Eye (tissue), 1 donor: Measurements from ENCODE around the gene HBP1.
"Not testable (repeated sequence)": the region's sequence is repeated elsewhere in the genome, so short reads cannot be mapped to it uniquely, and the experiment has no call there.

Experiments
- DNase-seq: peaks from one replicate; pipeline ENCODE4 v3.0.0-alpha.2; 2015

Gene HBP1

GRCh38 chr7:107187774-107188173 lies 19.0 kb downstream of the HBP1 start:
- DNase-seq, result no peak

DNA sequence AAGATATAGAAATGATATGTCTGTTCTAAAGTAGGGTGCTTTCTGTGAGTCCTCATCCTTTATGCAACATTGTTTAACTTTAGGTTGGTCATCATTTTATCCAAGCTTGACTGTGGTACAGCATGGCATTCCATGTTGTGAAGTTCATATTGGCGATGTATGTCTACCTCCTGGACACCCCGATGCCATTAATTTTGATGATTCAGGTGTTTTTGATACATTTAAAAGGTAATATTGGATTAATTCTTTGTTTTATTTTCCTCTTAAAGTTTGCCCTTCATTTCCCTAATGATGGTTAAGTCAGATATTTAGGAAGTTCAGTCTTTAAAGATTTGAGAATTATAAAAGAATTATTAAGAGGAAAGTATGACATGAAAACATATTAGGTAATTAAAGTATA lies 21.3 kb downstream of the HBP1 start:
- no peak for DNase-seq

GRCh38 chr7:107194052-107194451 lies 25.2 kb downstream of the HBP1 start:
- DNase-seq, result no peak

DNA sequence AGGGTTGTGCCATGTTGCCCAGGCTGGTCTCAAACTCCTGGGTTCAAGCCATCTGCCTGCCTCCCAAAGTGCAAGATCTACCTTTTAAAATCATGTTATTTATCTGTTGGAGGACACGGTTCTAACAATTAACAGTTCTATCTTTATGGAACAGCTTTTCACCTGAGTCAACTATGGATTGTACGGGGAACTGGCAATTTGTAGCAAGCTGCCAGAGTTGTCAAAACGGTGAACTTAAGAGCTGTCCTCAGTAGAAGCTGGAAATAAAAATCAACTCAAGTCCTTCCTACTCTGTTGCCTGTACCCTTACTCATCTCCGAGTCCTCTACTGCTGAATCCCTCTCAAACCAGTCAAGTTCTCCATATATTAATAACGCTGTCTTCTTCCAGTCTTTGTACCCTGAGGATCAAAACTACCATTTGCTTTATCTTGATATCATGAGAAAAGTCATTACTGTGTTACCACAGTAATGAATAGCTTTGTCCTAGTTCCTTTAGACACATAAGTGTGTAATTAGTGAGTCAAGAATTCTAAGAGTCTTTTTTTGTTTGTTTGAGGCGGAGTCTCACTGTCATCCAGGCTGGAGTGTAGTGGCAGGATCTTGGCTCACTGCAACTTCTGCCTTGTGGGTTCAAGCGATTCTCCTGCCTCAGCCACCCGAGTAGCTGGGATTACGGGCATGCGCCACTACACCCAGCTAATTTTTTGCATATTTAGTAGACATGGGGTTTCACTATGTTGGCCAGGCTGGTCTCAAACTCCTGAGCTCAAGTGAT lies 28.2 kb downstream of the HBP1 start:
- DNase-seq, result no peak

DNA sequence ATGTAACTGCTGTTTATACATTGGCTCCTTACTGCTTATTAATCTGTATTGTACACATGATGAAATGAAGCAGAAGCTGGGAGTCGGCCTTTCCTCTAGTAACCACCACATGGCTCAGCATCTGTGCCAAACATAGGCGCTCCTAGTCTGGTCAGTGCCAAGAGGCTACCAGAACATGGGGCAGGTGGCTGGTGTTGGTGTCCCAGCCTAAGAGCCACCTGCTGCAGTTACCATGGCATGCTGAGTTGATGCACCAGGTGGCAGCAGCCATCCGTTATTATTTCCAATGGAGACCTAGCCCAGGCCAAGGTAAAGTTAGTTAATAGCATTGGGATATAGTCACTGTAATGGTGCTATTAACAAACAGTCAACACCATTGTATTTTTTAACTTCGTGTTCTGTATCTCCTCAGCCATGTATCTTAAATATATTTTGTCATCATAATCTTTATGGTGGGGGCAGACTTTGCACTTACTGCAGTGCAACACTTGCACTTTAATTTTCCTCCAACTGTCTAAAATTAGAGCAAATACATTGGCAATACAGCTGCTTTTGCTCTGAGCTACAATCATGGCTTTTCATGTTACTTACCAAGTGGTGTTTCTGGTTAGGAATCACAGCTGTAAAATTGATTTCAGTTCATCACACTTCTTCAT lies 33.1 kb downstream of the HBP1 start:
- DNase-seq, result peak; percentile 65

GRCh38 chr7:107203607-107204006 lies 34.8 kb downstream of the HBP1 start:
- DNase-seq, result no peak

DNA sequence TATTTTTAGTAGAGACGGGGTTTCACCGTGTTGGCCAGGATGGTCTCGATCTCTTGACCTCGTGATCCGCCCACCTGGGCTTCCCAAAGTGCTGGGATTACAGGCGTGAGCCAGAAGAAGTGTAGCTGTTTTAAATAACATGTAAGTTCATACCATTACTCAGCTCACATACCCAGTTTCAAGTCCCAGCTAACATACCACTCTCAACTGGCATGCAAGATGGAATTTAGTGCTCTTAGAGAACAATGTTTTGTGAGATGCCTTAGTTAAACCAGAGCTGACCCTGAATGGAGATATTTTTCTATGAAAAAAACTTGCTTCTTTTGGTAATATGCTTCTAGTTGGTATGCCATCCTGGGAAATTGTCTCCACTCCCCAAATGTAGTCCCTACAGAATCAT lies 37.3 kb downstream of the HBP1 start:
- no peak for DNase-seq

DNA sequence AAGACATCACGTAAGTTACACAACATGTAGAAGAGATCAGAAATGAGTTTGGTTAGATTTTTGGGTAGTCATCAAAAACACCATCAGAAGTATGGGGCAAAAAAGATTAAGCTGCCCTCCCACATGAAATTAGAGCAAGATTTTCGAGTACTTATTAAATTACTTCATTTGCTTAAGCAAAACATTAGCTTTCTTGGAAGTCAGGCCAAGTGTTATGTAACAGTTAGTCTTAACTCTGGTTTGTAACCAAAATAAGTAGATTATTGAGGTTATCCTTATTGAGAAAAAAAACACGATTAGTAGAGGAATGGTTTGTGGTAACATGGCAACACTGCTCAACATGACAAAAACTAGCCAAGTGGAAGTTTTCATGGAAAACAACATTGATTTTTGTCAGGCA lies 37.9 kb downstream of the HBP1 start:
- DNase-seq, result no peak

- no peak for DNase-seq
Measured at GRCh38 chr7:107207459-107207858, 38.7 kb downstream of the HBP1 start.

DNA sequence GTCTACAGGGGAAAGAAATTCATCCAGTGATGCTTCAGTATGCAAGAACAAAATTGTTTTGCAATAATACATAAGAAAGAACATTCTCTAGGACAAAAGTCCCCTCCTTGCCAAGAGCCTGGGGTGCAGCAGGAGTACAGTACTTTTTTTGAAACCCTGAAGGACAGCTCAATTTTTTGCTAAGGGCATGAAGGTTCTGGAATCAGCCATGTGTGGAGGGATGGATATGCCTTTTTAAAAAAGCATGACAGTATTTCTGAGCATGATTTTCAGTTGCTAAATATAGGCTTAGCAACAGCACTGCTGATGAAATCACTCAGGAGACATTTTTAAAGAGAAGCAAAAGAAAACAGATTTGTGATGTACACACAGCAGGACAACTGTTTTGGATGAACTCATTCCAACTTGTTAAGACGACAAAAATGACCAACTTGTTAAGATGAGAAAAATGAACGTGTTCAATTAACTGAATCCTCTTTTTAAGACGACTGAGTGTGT lies 39.3 kb downstream of the HBP1 start:
- no peak for DNase-seq

DNA sequence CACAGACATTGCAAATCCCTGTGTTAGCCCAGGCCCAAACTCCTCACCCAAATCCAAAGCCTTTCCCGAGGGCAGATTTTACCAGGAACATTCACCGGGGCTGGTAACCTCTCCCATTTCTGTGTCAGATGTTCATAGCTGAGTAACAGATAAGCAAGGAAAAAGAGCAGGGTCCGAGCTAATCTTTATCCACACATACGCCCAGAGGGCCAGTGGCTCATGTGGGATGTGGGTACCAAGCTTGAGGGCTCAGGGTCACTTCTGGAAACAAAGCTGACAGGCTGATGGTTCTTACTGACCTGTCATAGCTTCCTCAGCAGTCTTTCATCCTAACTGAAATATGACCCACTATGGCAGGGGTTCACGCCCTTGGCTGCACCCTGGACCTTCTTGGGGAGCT lies 39.8 kb downstream of the HBP1 start:
- no peak for DNase-seq

- no peak for DNase-seq
Measured at GRCh38 chr7:107209565-107209964, 40.8 kb downstream of the HBP1 start.

GRCh38 chr7:107210400-107210799 lies 41.6 kb downstream of the HBP1 start:
- DNase-seq, result no peak

DNA sequence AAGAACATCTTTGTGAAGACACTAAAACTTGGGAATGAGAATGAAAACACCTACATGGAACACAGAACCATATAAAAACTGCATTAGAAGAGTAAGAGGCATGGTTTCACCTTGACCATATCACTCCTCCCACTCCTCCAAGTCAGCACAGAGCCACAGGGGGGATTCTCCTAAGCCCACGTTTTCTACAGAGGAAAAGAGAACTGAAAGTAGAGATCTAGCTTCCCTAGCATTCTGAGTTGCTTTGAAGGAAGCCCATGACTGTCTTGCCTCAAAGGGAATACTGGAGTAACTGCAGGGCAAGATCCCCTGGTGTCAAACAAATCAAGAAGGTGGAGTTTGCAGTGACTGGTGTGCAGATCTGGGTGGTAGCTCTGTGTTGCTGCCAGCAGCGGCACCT lies 43.9 kb downstream of the HBP1 start:
- no peak for DNase-seq

GRCh38 chr7:107213193-107213788 lies 44.5 kb downstream of the HBP1 start:
- DNase-seq, result no peak

GRCh38 chr7:107213945-107214344 lies 45.1 kb downstream of the HBP1 start:
- DNase-seq, result no peak

GRCh38 chr7:107219563-107220244 lies 50.9 kb downstream of the HBP1 start:
- DNase-seq, result no peak

DNA sequence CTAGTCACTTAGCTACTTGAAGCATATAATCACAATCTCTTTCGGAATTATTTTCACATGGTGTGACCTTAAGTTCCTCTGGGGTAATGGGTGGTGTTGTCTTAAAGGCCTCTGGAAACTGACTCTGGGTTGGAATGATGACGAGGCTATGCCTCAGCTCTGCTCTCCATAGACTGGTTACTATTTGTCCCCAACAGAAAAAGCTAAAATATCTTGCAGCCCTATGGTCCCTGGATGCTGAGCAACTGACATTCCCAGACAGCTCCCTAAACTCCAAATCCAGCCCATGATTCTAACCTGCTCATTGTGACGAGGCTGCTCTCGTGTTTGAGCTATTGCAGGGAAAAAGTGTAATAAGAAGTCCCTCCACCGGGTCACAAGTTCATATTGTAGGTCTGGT lies 51.6 kb downstream of the HBP1 start:
- no peak for DNase-seq

DNA sequence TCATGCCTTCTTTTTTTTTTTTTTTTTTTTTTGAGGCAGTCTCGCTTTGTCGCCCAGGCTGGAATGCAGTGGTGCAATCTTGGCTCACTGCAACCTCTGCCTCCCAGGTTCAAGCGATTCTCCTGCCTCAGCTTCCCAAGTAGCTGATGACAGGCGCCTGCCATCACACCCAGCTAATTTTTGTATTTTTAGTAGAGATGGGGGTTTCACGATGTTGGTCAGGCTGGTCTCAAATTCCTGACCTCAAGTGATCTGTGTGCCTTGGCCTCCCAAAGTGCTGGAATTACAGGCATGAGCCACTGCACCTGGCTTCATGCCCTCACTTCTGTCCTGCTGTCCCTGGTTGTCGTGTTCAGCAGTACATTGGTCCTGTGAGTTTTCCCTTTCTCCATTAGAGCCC lies 52.0 kb downstream of the HBP1 start:
- DNase-seq, result not testable (repeated sequence)

DNA sequence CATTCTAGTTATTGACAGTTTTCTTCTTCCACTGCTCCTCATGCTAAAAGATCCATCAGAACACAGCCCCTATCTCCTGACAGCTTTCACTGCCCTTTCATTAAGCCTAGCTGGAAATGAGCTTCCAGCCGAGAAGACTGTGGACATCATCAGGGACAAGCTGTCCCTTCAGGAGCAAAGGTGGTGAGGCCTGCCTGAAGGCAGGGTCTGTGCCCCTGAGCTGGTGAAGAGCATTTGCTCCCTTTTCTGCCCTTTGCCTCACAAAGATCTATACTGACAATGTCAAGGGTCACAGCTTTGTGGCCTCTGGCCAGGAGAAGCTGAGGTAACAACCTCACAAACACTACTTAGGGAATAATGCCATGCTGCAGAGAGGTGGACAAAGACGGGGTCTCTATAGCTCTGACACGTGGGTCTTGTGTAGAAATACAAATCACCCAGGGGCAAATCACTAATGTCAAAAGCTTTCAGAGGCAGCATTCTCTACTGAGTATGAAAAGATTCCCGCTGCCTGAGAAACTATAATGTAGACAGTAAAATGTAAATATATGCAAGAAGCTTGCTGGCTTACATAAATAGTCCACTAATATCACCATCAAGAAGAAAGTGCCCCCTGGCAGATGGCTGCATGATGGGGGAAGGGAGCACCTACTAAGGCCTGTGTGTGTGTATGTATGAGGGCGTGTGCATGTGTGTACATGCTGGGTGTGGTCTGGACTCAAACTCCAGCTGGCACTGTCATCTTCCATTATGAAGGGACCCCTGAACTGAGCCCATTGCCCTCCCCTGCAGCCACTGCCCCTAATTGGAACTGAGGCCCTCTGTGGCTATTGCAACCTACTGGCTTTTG lies 55.8 kb downstream of the HBP1 start:
- DNase-seq, result peak; percentile 84

DNA sequence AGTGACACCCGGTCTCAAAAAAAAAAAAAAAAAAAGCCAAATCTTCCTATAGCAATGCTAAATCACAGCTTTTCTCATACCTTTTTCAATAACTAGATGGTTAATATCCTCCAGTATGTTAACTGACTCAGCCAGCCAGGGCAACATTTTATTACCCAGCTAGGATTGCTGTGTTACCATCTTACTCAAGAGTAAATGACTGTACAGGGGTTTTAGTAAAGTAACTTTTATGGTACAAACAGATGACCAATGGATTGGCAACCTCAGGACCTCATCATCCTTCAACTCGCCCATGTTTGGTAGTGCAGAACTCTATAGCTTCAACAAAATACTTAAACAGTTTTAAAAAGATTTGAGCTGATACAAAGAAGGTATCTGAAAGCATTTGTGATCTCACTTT lies 59.5 kb downstream of the HBP1 start:
- no peak for DNase-seq

- no peak for DNase-seq
Measured at GRCh38 chr7:107230334-107230733, 61.5 kb downstream of the HBP1 start.
